ENCODE measurements around the gene SIL1.
"Not testable (repeated sequence)": the region's sequence is repeated elsewhere in the genome, so short reads cannot be mapped to it uniquely, and the experiment has no call there.

The SIL1 gene

GRCh38 chr5:139137697-139138096, 60.5 kb downstream of the SIL1 start:
- DNase-seq: no peak

- DNase-seq: no peak
Observed at GRCh38 chr5:139134906-139135305, 63.3 kb downstream of the SIL1 start.

- DNase-seq: no peak
Observed at GRCh38 chr5:139133282-139133681, 64.9 kb downstream of the SIL1 start.

GRCh38 chr5:139132515-139132914, 65.7 kb downstream of the SIL1 start:
- no peak for DNase-seq

- no peak for DNase-seq
Observed at GRCh38 chr5:139131921-139132432, 66.2 kb downstream of the SIL1 start.

- DNase-seq: no peak
Observed at GRCh38 chr5:139131465-139131864, 66.7 kb downstream of the SIL1 start.

GRCh38 chr5:139131062-139131461, 67.1 kb downstream of the SIL1 start:
- DNase-seq: no peak

- DNase-seq: no peak
Observed at GRCh38 chr5:139130214-139130613, 68.0 kb downstream of the SIL1 start.

GRCh38 chr5:139126711-139127111, 71.5 kb downstream of the SIL1 start:
- no peak for DNase-seq

GRCh38 chr5:139125991-139126390, 72.2 kb downstream of the SIL1 start:
- no peak for DNase-seq

- DNase-seq: no peak
Observed at GRCh38 chr5:139124774-139125520, 73.2 kb downstream of the SIL1 start.

GRCh38 chr5:139121120-139121519, 77.0 kb downstream of the SIL1 start:
- no peak for DNase-seq

- no peak for DNase-seq
Observed at GRCh38 chr5:139120521-139120920, 77.6 kb downstream of the SIL1 start.

- no peak for DNase-seq
Observed at GRCh38 chr5:139118804-139119203, 79.4 kb downstream of the SIL1 start.

GRCh38 chr5:139117342-139117884, 80.8 kb downstream of the SIL1 start:
- DNase-seq: no peak

- no peak for DNase-seq
Observed at GRCh38 chr5:139116100-139116655, 82.0 kb downstream of the SIL1 start.

- no peak for DNase-seq
Observed at GRCh38 chr5:139113892-139114291, 84.3 kb downstream of the SIL1 start.

GRCh38 chr5:139112362-139112761, 85.8 kb downstream of the SIL1 start:
- not testable (repeated sequence) for DNase-seq

- no peak for DNase-seq
Observed at GRCh38 chr5:139110526-139111168, 87.5 kb downstream of the SIL1 start.

- DNase-seq: no peak
Observed at GRCh38 chr5:139108063-139108824, 89.9 kb downstream of the SIL1 start.

- no peak for DNase-seq
Observed at GRCh38 chr5:139105621-139106071, 92.5 kb downstream of the SIL1 start.

- no peak for DNase-seq
Observed at GRCh38 chr5:139104577-139105276, 93.4 kb downstream of the SIL1 start.

Measured in activated naive CD4-positive, alpha-beta T cell (primary cell).